ENCODE measurements around the gene NUTM2F. TPM values are rescaled to one million over a fixed set of nuclear protein-coding genes. Genes with fewer than 3 reads are reported as not detected.
"Not testable (repeated sequence)": the region's sequence is repeated elsewhere in the genome, so short reads cannot be mapped to it uniquely, and the experiment has no call there.

Gene NUTM2F
- polyA plus RNA-seq, 12 donors = not detected

- DNase-seq = not testable (repeated sequence)
These were observed 13.1 kb downstream of the NUTM2F start for GRCh38 chr9:94315034-94315984.

GRCh38 chr9:94303321-94303720 lies 25.1 kb downstream of the NUTM2F start:
- no peak for DNase-seq

GRCh38 chr9:94302426-94302825 lies 26.0 kb downstream of the NUTM2F start:
- no peak for DNase-seq

- DNase-seq = no peak
These were observed 26.9 kb downstream of the NUTM2F start for GRCh38 chr9:94301583-94301982.

- DNase-seq = no peak
These were observed 27.8 kb downstream of the NUTM2F start for GRCh38 chr9:94300470-94301301.

GRCh38 chr9:94298949-94299599 lies 29.4 kb downstream of the NUTM2F start:
- no peak for DNase-seq

GRCh38 chr9:94289691-94290090 lies 38.8 kb downstream of the NUTM2F start:
- DNase-seq = no peak

GRCh38 chr9:94287877-94288513 lies 40.4 kb downstream of the NUTM2F start:
- DNase-seq = no peak

- DNase-seq = no peak
These were observed 42.3 kb downstream of the NUTM2F start for GRCh38 chr9:94286116-94286515.

- no peak for DNase-seq
These were observed 47.3 kb downstream of the NUTM2F start for GRCh38 chr9:94281101-94281500.

- DNase-seq = no peak
These were observed 47.9 kb downstream of the NUTM2F start for GRCh38 chr9:94280409-94280989.

- no peak for DNase-seq
These were observed 50.4 kb downstream of the NUTM2F start for GRCh38 chr9:94277885-94278536.

- DNase-seq = not testable (repeated sequence)
These were observed 51.4 kb downstream of the NUTM2F start for GRCh38 chr9:94277029-94277428.

GRCh38 chr9:94270009-94270408 lies 58.4 kb downstream of the NUTM2F start:
- DNase-seq = no peak

GRCh38 chr9:94269264-94269663 lies 59.2 kb downstream of the NUTM2F start:
- DNase-seq = no peak

Other genes starting within 250 kb of the NUTM2F start
- gene PTPDC1, start 244.2 kb downstream of the NUTM2F start, polyA plus RNA-seq (ENCODE audit: insufficient read length in 12 of 12) = 10 to 100 TPM in 3 of 12 donors, 1 to 10 TPM in 7, not detected in 2; 5.4 to 12.2 (median 8.3) TPM
- gene ZNF169, start 69.3 kb downstream of the NUTM2F start, polyA plus RNA-seq (ENCODE audit: insufficient read length in 12 of 12) = 10 to 100 TPM in 1 of 12 donors, 1 to 10 TPM in 10, not detected in 1; 2.5 to 13.6 (median 3.1) TPM
- gene PCAT7, start 226.4 kb upstream of the NUTM2F start, polyA plus RNA-seq (ENCODE audit: insufficient read length in 12 of 12) = 1 to 10 TPM in 11 of 12 donors, not detected in 1; 1.3 to 9.1 (median 3.7) TPM

Data from muscle of arm (tissue), 12 donors.